ENCODE measurements around the gene PHLPP1.

Gene PHLPP1

GRCh38 chr18:63025251-63026090 lies 310.1 kb downstream of the PHLPP1 start:
- peak; percentile 41 for DNase-seq

- DNase-seq = no peak
These were observed 313.0 kb downstream of the PHLPP1 start for GRCh38 chr18:63028380-63028779.
